Measurements from ENCODE around the gene NEK4. TPM values are rescaled to one million over a fixed set of nuclear protein-coding genes. Genes with fewer than 3 reads are reported as not detected.

Gene NEK4
- total RNA-seq, 1 experiment from 2014 or later = 40.5 TPM

DNA sequence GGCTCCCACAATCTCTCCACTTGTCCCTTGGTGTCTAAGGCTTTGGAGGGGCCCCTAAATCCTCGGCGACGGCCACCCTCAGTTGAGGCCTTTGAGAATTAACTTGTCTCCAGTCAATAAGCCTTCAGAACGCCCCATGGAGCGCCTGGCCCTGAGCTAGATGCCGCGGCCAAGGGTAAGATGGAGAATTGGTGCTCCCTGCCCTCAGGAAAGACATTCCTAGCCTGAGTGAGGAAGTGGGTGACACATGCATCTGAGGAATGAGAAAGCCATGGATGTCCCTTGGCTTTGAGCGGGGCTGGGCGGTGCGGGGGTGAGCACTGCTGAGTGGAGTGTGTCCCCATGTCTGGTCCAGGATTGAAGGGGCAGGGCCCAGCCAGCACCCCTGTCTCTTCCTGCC lies 46.5 kb upstream of the NEK4 start:
- no peaks in the 10 kb centered on the region for H3K36me3 Mint-ChIP-seq (ENCODE audit: insufficient read depth, unreplicated experiment)
- no peak overlapping the region for H3K27ac Mint-ChIP-seq (ENCODE audit: unreplicated experiment)
- peaks cover 6% of the 10 kb centered on the region for H3K4me1 Mint-ChIP-seq (ENCODE audit: low read depth, unreplicated experiment)
- Histone ChIP-seq H3K27me3 (replicated peaks; ENCODE audit: control insufficient read depth, insufficient read depth, low read length) (no peaks in the 10 kb centered on the region), H3K9me3 (no peaks in the 10 kb centered on the region), H3K36me3 (ENCODE audit: control insufficient read depth, insufficient read depth, low read length) (no peaks in the 10 kb centered on the region), H3K4me1 (no peaks in the 10 kb centered on the region), H3K4me3 (ENCODE audit: low read depth, low read length) (no peak overlapping the region)
- intact Hi-C loops (cut with micrococcal nuclease; ENCODE audit: unreplicated experiment) = no loop called here
- no TSS peak for BruUV-seq (replicated peaks)
- POLR2A ChIA-PET = no interaction called here
- TF ChIP-seq CTCF (IDR thresholded peaks at IDR 0.05; ENCODE audit: insufficient read depth in 1 of 2, low read depth in 1 of 2, low read length in 1 of 2, severe bottlenecking in 1 of 2, unreplicated experiment in 1 of 2) = no peak
- no peaks in the 10 kb centered on the region for H3K27me3 Mint-ChIP-seq (ENCODE audit: insufficient read depth, unreplicated experiment)
- no peak for DNase-seq
- H3K4me3 Mint-ChIP-seq (ENCODE audit: unreplicated experiment) = no peak overlapping the region
- CTCF ChIA-PET = no interaction called here
- H3K9me3 Mint-ChIP-seq (ENCODE audit: unreplicated experiment) = no peaks in the 10 kb centered on the region

GRCh38 chr3:52816654-52817053 lies 45.9 kb upstream of the NEK4 start:
- no peak for DNase-seq
- H3K4me3 ChIP-seq (ENCODE audit: low read depth, low read length) = no peak overlapping the region
- no peaks in the 10 kb centered on the region for H3K9me3 ChIP-seq
- no peak for TF ChIP-seq CTCF (IDR thresholded peaks at IDR 0.05; ENCODE audit: insufficient read depth in 1 of 2, low read depth in 1 of 2, low read length in 1 of 2, severe bottlenecking in 1 of 2, unreplicated experiment in 1 of 2)
- ChIA-PET CTCF (interaction anchor here (1.2 kb wide), 1 partner anchor 18 kb away, joined by 5 read pairs; no protein-coding TSS in a partner anchor), POLR2A (no interaction called here)
- H3K4me1 ChIP-seq = no peaks in the 10 kb centered on the region
- no peaks in the 10 kb centered on the region for H3K27me3 ChIP-seq (replicated peaks; ENCODE audit: control insufficient read depth, insufficient read depth, low read length)
- Mint-ChIP-seq H3K4me3 (ENCODE audit: unreplicated experiment) (no peak overlapping the region), H3K27ac (ENCODE audit: unreplicated experiment) (no peak overlapping the region), H3K36me3 (ENCODE audit: insufficient read depth, unreplicated experiment) (no peaks in the 10 kb centered on the region), H3K27me3 (ENCODE audit: insufficient read depth, unreplicated experiment) (no peaks in the 10 kb centered on the region), H3K9me3 (ENCODE audit: unreplicated experiment) (no peaks in the 10 kb centered on the region), H3K4me1 (ENCODE audit: low read depth, unreplicated experiment) (peaks cover 6% of the 10 kb centered on the region)
- no TSS peak for BruUV-seq (replicated peaks)
- no peaks in the 10 kb centered on the region for H3K36me3 ChIP-seq (ENCODE audit: control insufficient read depth, insufficient read depth, low read length)
- intact Hi-C loops (cut with micrococcal nuclease; ENCODE audit: unreplicated experiment) = no loop called here

DNA sequence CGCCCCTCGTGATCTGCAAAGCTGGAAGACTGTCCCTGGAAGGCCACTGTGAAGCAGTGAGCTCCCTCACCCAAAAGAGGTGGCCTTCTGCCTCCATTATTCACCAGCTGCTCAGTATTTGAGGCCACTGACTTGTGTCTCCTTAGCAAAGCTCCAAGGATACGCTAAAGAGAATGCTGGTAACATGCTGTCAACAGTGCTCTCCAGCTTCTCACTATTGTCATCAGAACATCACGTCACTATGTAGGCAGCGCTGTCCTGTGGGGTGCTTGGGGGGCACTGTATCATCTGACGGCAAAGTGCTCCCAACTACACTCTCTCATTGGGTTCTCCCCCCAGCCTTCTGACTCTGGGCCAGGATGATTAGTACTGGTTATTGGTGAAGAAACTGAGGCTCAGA lies 45.5 kb upstream of the NEK4 start:
- no peaks in the 10 kb centered on the region for H3K4me1 ChIP-seq
- H3K36me3 Mint-ChIP-seq (ENCODE audit: insufficient read depth, unreplicated experiment) = no peaks in the 10 kb centered on the region
- intact Hi-C loops (cut with micrococcal nuclease; ENCODE audit: unreplicated experiment) = no loop called here
- no peaks in the 10 kb centered on the region for H3K9me3 Mint-ChIP-seq (ENCODE audit: unreplicated experiment)
- H3K36me3 ChIP-seq (ENCODE audit: control insufficient read depth, insufficient read depth, low read length) = no peaks in the 10 kb centered on the region
- H3K27ac Mint-ChIP-seq (ENCODE audit: unreplicated experiment) = no peak overlapping the region
- TF ChIP-seq CTCF (IDR thresholded peaks at IDR 0.05; ENCODE audit: insufficient read depth in 1 of 2, low read depth in 1 of 2, low read length in 1 of 2, severe bottlenecking in 1 of 2, unreplicated experiment in 1 of 2) = no peak
- no peaks in the 10 kb centered on the region for H3K27me3 ChIP-seq (replicated peaks; ENCODE audit: control insufficient read depth, insufficient read depth, low read length)
- no peaks in the 10 kb centered on the region for H3K9me3 ChIP-seq
- H3K4me3 ChIP-seq (ENCODE audit: low read depth, low read length) = no peak overlapping the region
- peaks cover 4% of the 10 kb centered on the region for H3K4me1 Mint-ChIP-seq (ENCODE audit: low read depth, unreplicated experiment)
- no peaks in the 10 kb centered on the region for H3K27me3 Mint-ChIP-seq (ENCODE audit: insufficient read depth, unreplicated experiment)
- POLR2A ChIA-PET = no interaction called here
- no TSS peak for BruUV-seq (replicated peaks)
- CTCF ChIA-PET = interaction anchor here (1.2 kb wide), 1 partner anchor 18 kb away, joined by 5 read pairs; no protein-coding TSS in a partner anchor
- no peak overlapping the region for H3K4me3 Mint-ChIP-seq (ENCODE audit: unreplicated experiment)
- DNase-seq = no peak

Data from Caco-2 (cell line).